Adrenal gland (tissue), 19 donors: ENCODE measurements around the gene LPXN. TPM values are rescaled to one million over a fixed set of nuclear protein-coding genes. Genes with fewer than 3 reads are reported as not detected.

Source experiments
- DNase-seq, 7 donors: peaks; one replicate each; pipeline ENCODE4 v3.0.0-alpha.2; 2019 to 2020
- H3K27ac ChIP-seq, 5 donors: fragments of 200-600 bp; sonication (generic) in 4 of 5; 1 replicate in 3 of 5; 2 replicates in 2 of 5; pipeline versions ENCODE4 v1.5.1 to v1.8.0; 2016 to 2020; ENCODE audit warnings: mild to moderate bottlenecking in 1 of 5
- H3K27me3 ChIP-seq: fragments of 200-600 bp; 2 replicates; pipeline ENCODE4 v1.8.0; 2021
- H3K36me3 ChIP-seq, 2 donors: fragments of 200-600 bp; replicated peaks in 1 of 2; 1 replicate in 1 of 2; 2 replicates in 1 of 2; pipeline versions ENCODE4 v1.5.1 to v1.8.0; 2018 to 2022
- H3K4me1 ChIP-seq, 2 donors: fragments of 200-600 bp; replicated peaks in 1 of 2; 1 replicate in 1 of 2; 2 replicates in 1 of 2; pipeline versions ENCODE4 v1.5.1 to v1.8.0; 2018 to 2021
- H3K4me3 ChIP-seq, 4 donors: fragments of 200-600 bp; sonication (generic) in 3 of 4; one replicate each; pipeline ENCODE4 v1.5.1; 2016 to 2018
- H3K9me3 ChIP-seq, 3 donors: fragments of 200-600 bp; sonication (generic) in 1 of 3; replicated peaks in 1 of 3; 1 replicate in 2 of 3; 2 replicates in 1 of 3; pipeline versions ENCODE4 v1.5.1 to v1.8.0; 2016 to 2021
- CTCF ChIP-seq, 6 experiments: fragments of 450-650 bp in 4 of 6; fragments of 200-600 bp in 2 of 6; sonication (generic) in 1 of 6; IDR thresholded peaks; 1 replicate in 5 of 6; 2 replicates in 1 of 6; pipeline versions ENCODE4 v1.5.1 to v1.8.0; 2016 to 2021; ENCODE audit warnings: antibody characterized with exemption in 6 of 6, mild to moderate bottlenecking in 2 of 6, moderate library complexity in 1 of 6
- POLR2A ChIP-seq, 2 donors: fragments of 450-650 bp; IDR thresholded peaks; one replicate each; pipeline ENCODE4 v1.6.1; 2017; ENCODE audit warnings: antibody characterized with exemption in 2 of 2, mild to moderate bottlenecking in 2 of 2, moderate library complexity in 1 of 2
- WGBS, 4 donors: extraction: QIAGEN DNeasy Blood & Tissue Kit in 2 of 4; methylation state at CpG; one replicate each; pipeline versions ENCODE4 v1.1.5 to v1.1.7; 2013 to 2017; 5-methylcytosine and 5-hydroxymethylcytosine counted together
- intact Hi-C, 2 donors: fragments of 100-400 bp; cut with DNase I; formaldehyde crosslinking; loops; one replicate each; pipeline versions ENCODE4 v1.14.1 to v1.15.0; 2022 to 2023
- long read RNA-seq, 10 donors: library from polyadenylated mRNA in 3 of 10; unstranded in 2 of 10; stranded (forward) in 1 of 10; transcript quantifications; one replicate each; pipeline ENCODE4 v2.0.0 and lab custom pipeline, GENCODE V29; 2021 to 2026
- polyA plus RNA-seq, 3 donors: library from polyadenylated mRNA; stranded (reverse); fragments of 200-250 nt in 2 of 3; fragments of 350-450 nt in 1 of 3; fragmentation: Illumina TruSeq in 1 of 3; extraction: RNeasy Lipid Tissue Mini Kit (QIAGEN cat#74804) in 1 of 3; gene quantifications; one replicate each; pipeline ENCODE4 v1.2.3, GENCODE V29; 2013 to 2014
- total RNA-seq, 9 donors: library from RNA; depleted of rRNA in 4 of 9; stranded (reverse); fragments of >200 nt in 4 of 9; fragments of 120-200 nt in 1 of 9; fragmentation: NEBNext Ultra II Directional in 1 of 9; extraction: Animal tissue kit (Norgen Biotek cat#: 25700) in 1 of 9; gene quantifications; one replicate each; pipeline versions ENCODE4 v1.1.0 to v1.2.4, GENCODE V29; 2013 to 2023
- donor health status: healthy with polysubstance abuse.
- donor health status: Bipolar disorder and iron deficiency.
- donor health status: DM: yes; HTN: yes; CAD: no.
- donor health status: DM: no; HTN: no; CAD: no.
- donor health status: DM: no; HTN: no; CAD: no.
- donor health status: DM: yes; HTN: yes; CAD: no.

Gene LPXN
- total RNA-seq (10 to 100 TPM in 4 of 9 donors, 1 to 10 TPM in 5; 3.1 to 15.1 (median 9.7) TPM), polyA plus RNA-seq (10 to 100 TPM in 2 of 3 donors, 1 to 10 TPM in 1; 9.5 to 24.5 (median 11.3) TPM)
- long read RNA-seq, donor 1, partial matches to known transcripts = 0 of 1 reads
- long read RNA-seq, donor 1, other reads (novel, unspliced or antisense) = 0 of 1 reads
- long read RNA-seq, donor 2, partial matches to known transcripts = 0 of 1 reads
- long read RNA-seq, donor 2, other reads (novel, unspliced or antisense) = 0 of 1 reads
- long read RNA-seq, donor 3 = 0 reads
- long read RNA-seq, donor 4, partial matches to known transcripts = 0 of 5 reads
- long read RNA-seq, donor 4, other reads (novel, unspliced or antisense) = 3 of 5 reads
- long read RNA-seq, donor 5, transcript LPXN-201 (9 exons, 1,833 nt) = major isoform, 6 of 13 reads
- long read RNA-seq, donor 5, partial matches to known transcripts = 0 of 13 reads
- long read RNA-seq, donor 5, other reads (novel, unspliced or antisense) = 4 of 13 reads
- long read RNA-seq, donor 6, partial matches to known transcripts = 0 of 12 reads
- long read RNA-seq, donor 6, other reads (novel, unspliced or antisense) = 8 of 12 reads
- long read RNA-seq, donor 7 = 0 reads
- long read RNA-seq, donor 8 = 0 reads
- long read RNA-seq, donor 9 = 0 reads
- long read RNA-seq, donor 10 = 0 reads

DNA sequence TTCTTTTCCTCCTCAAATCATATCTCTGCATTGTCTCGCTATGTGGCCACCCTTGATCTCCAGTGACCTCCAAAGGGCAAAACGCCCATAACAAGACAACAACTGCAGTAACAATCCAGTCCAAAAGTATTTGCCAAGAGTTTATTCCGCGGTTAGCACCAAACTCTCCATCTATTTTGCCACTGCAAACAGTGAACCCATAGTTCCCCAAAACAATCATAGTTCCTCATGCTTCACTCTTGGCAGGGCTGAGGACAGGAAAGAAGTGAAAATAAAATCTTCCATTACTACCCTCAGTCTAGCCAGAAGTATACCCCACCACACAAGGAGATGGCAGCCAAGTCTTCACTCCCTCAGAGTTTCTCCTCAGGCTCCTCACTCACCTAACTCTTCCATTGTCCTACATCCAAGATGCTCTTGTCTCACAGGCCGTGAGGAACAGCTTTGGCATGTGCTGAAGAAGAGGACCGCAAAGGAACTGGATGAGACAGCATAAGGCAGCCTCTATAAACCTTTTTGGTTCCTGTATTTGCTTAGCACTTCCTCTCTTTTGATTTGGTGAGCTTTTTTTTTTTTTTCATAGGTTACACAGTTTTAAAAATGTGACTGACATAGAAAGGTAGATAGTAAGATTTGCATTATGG is at the start of gene LPXN:
Gene LPXN (minus strand): TSS at position 480 of the 644 bp plus-strand sequence. CDS start 84 bp downstream, at position 396.
- Histone ChIP-seq H3K4me3 (peak within 1 kb of the TSS in 1 of 4 donors; percentile 29), H3K36me3 (no peaks in the 10 kb centered on the region), H3K9me3 (no peaks in the 10 kb centered on the region), H3K4me1 (peaks cover 10 to 52% of the 10 kb centered on the region in 2 donors), H3K27me3 (no peaks in the 10 kb centered on the region), H3K27ac (peak within 1 kb of the TSS; percentile 63 to 100 (median 99))
- 60 to 63% (median 61%) methylated on average over 6 of the region's 6 CpGs for WGBS, 4 donors
- intact Hi-C loops = no loop called here
- peak in 4 of 7 donors; percentile 15 to 45 (median 28) for DNase-seq
- no peak for TF ChIP-seq CTCF (IDR thresholded peaks at IDR 0.05)
- no peak for TF ChIP-seq POLR2A (IDR thresholded peaks at IDR 0.05)

DNA sequence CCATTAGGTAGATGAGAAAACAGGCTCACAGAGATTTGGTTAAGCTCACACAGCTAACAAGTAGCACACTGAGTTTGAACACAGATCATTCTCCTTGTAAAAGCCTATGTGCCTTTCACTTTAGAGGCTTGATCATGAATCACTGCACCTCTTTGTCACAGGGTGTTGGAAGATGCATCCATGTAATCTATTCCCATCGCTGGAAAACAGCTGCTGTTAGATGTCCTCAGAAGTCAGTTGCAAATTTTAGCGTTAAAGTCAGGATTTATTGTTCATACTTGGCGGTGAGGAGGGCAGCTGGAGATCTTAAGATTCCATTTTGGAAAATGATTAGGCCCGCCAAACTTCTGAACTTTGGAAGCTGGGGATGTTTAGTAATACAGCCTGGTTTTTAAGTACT is 49.4 kb upstream of the LPXN start:
- 95 to 98% (median 96%) methylated on average over 4 of the region's 4 CpGs for WGBS, 4 donors
- no peak for DNase-seq
- no peak overlapping the region for H3K27ac ChIP-seq
- no peak overlapping the region for H3K4me3 ChIP-seq
- intact Hi-C loops = no loop called here
- H3K36me3 ChIP-seq = peaks cover 0 to 35% of the 10 kb centered on the region in 2 donors
- H3K9me3 ChIP-seq = no peaks in the 10 kb centered on the region
- no peaks in the 10 kb centered on the region for H3K27me3 ChIP-seq
- peaks cover 15 to 21% of the 10 kb centered on the region in 2 donors for H3K4me1 ChIP-seq
- TF ChIP-seq CTCF (IDR thresholded peaks at IDR 0.05) = no peak
- no peak for TF ChIP-seq POLR2A (IDR thresholded peaks at IDR 0.05)

GRCh38 chr11:58622344-58622743 is 46.7 kb upstream of the LPXN start, which contains the start of gene CNTF:
Gene CNTF (plus strand): TSS chr11:58622665. CDS start chr11:58622753, 88 bp downstream.
- no peak within 1 kb of the TSS for H3K4me3 ChIP-seq
- 77 to 83% (median 80%) methylated on average over 2 of the region's 2 CpGs for WGBS, 4 donors
- no peaks in the 10 kb centered on the region for H3K9me3 ChIP-seq
- H3K4me1 ChIP-seq = peaks cover 9 to 20% of the 10 kb centered on the region in 2 donors
- H3K27ac ChIP-seq = no peak within 1 kb of the TSS
- TF ChIP-seq POLR2A (IDR thresholded peaks at IDR 0.05) (no peak), CTCF (IDR thresholded peaks at IDR 0.05) (no peak)
- H3K27me3 ChIP-seq = no peaks in the 10 kb centered on the region
- DNase-seq = no peak
- intact Hi-C loops = no loop called here
- peaks cover 0 to 61% of the 10 kb centered on the region in 2 donors for H3K36me3 ChIP-seq
